ENCODE data around the gene RNASE2.

GRCh38 chr14:20998139-20998538 is 42.9 kb downstream of the RNASE2 start:
- TF ChIP-seq CTCF (IDR thresholded peaks at IDR 0.05) = no peak
- TF ChIP-seq POLR2A (IDR thresholded peaks at IDR 0.05) = no peak

Data from right lobe of liver (tissue), 4 donors.